CD4-positive, CD25-positive, alpha-beta regulatory T cell (primary cell): ENCODE data around the gene DGKE. TPM values are rescaled to one million over a fixed set of nuclear protein-coding genes. Genes with fewer than 3 reads are reported as not detected.

Experiments
- ATAC-seq, 2 donors: fragments of 150-1000 bp; cut with Tn5 transposase; one replicate each; pipeline ENCODE4 v1.10.0; 2021; ENCODE audit warnings: low read depth in 2 of 2, moderate number of reproducible peaks in 2 of 2, moderate library complexity in 1 of 2
- DNase-seq, 3 donors: peaks; one replicate each; pipeline versions ENCODE4 v3.0.0 to v3.0.0-alpha.2; 2012 to 2022; ENCODE audit warnings: mixed read lengths in 1 of 3
- H3K27ac ChIP-seq: one replicate; pipeline ENCODE4 v1.7.0; 2013; ENCODE audit warnings: mild to moderate bottlenecking, low read length; ENCODE audit not compliant: insufficient read depth, poor library complexity, severe bottlenecking
- H3K27me3 ChIP-seq: one replicate; pipeline ENCODE4 v1.7.0; 2013; ENCODE audit warnings: low read length; ENCODE audit not compliant: control insufficient read depth, insufficient read depth
- H3K36me3 ChIP-seq: one replicate; pipeline ENCODE4 v1.7.0; 2013; ENCODE audit warnings: mild to moderate bottlenecking, low read length, moderate library complexity; ENCODE audit not compliant: control insufficient read depth, insufficient read depth
- H3K4me1 ChIP-seq: 2 replicates; pipeline ENCODE4 v1.7.0; 2013; ENCODE audit warnings: mild to moderate bottlenecking, low read length; ENCODE audit not compliant: insufficient read depth, control insufficient read depth, poor library complexity, severe bottlenecking
- H3K4me3 ChIP-seq: one replicate; pipeline ENCODE4 v1.7.0; 2013; ENCODE audit warnings: low read depth, mild to moderate bottlenecking, low read length, moderate library complexity
- H3K9me3 ChIP-seq, 2 experiments: 1 replicate in 1 of 2; 2 replicates in 1 of 2; pipeline ENCODE4 v1.7.0; 2013; ENCODE audit warnings: low read length in 2 of 2, mild to moderate bottlenecking in 1 of 2, moderate library complexity in 1 of 2; ENCODE audit not compliant: control insufficient read depth in 2 of 2
- H3K27ac Mint-ChIP-seq, 3 donors: one replicate each; pipeline ENCODE4 v1.8.0; 2020 to 2022; ENCODE audit warnings: mild to moderate bottlenecking in 3 of 3, mixed read lengths in 3 of 3, moderate library complexity in 2 of 3
- H3K27me3 Mint-ChIP-seq: one replicate; pipeline ENCODE4 v1.8.0; 2022; ENCODE audit warnings: mild to moderate bottlenecking, mixed read lengths
- H3K36me3 Mint-ChIP-seq: one replicate; pipeline ENCODE4 v1.8.0; 2020; ENCODE audit warnings: mixed read lengths
- H3K4me1 Mint-ChIP-seq, 4 donors: one replicate each; pipeline ENCODE4 v1.8.0; 2020 to 2022; ENCODE audit warnings: mixed read lengths in 4 of 4, mild to moderate bottlenecking in 1 of 4
- H3K4me3 Mint-ChIP-seq, 4 donors: one replicate each; pipeline ENCODE4 v1.8.0; 2020 to 2022; ENCODE audit warnings: mild to moderate bottlenecking in 4 of 4, mixed read lengths in 4 of 4, moderate library complexity in 3 of 4
- H3K9me3 Mint-ChIP-seq, 7 donors: one replicate each; pipeline ENCODE4 v1.8.0; 2020 to 2022; ENCODE audit warnings: mixed read lengths in 7 of 7, mild to moderate bottlenecking in 3 of 7, moderate library complexity in 2 of 7
- polyA plus RNA-seq, 4 donors: library from polyadenylated mRNA; unstranded; fragments of 300-500 nt; fragmentation: Illumina TruSeq; gene quantifications; one replicate each; pipeline ENCODE4 v1.2.3, GENCODE V29; 2021
- total RNA-seq: library from RNA; stranded (reverse); gene quantifications from one replicate; pipeline ENCODE4 v1.2.3, GENCODE V29; 2022

DGKE gene
- total and polyA plus RNA-seq, 5 donors from 2014 or later, result 6.2 to 45.5 (median 8.0) TPM

DNA sequence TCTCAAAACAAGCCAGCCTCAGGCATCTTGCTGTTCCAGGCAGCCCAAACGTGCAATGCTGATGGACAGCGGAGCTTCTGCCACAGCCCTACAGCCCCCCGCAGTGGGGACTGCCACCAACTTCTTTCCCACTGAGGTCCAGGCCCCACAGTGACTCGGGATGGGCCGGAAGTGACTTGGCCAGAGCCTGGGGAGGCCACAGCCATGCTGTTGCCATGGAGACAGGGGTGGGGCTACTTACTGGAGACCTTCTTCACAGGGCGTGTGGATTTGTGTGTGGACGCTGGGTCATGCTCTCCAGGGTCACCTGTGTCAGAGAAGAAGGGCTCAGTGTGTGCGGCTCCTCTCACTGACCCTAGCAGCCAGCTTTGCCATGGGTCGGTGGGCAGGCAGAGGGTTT is 64.9 kb downstream of the DGKE start:
- H3K4me1 Mint-ChIP-seq, result peaks cover 0 to 13% (median 6%) of the 10 kb centered on the region in 4 donors
- no peak overlapping the region for H3K4me3 Mint-ChIP-seq
- Histone ChIP-seq H3K9me3 (no peaks in the 10 kb centered on the region), H3K4me1 (no peaks in the 10 kb centered on the region), H3K27ac (no peak overlapping the region), H3K36me3 (peaks cover 92% of the 10 kb centered on the region), H3K27me3 (no peaks in the 10 kb centered on the region), H3K4me3 (no peak overlapping the region)
- no peaks in the 10 kb centered on the region for H3K9me3 Mint-ChIP-seq
- peaks cover 54% of the 10 kb centered on the region for H3K36me3 Mint-ChIP-seq
- DNase-seq (no peak), ATAC-seq (no peak)
- no peaks in the 10 kb centered on the region for H3K27me3 Mint-ChIP-seq
- no peak overlapping the region for H3K27ac Mint-ChIP-seq

DNA sequence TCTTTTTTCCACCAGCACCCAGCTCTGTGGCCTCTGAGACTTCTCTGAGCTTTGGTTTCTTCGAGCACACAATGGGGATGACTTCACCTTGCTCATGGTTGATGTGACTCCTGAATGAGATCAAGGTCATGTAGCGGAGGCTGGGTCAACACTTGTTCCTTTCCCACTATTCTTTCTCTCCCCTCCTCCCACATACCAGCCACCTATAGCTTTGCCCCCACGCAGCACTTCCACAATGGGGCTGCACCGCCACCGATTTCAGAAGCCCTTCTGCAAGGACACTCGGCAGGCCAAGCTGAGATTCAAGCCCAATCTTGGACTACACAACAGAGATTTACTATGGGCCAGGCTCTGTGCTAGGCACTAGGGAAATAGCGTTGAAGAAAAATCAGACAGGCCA is 65.5 kb downstream of the DGKE start:
- no peaks in the 10 kb centered on the region for H3K9me3 Mint-ChIP-seq
- DNase-seq (no peak), ATAC-seq (no peak)
- H3K4me1 Mint-ChIP-seq, result peaks cover 0 to 17% (median 11%) of the 10 kb centered on the region in 4 donors
- Histone ChIP-seq H3K4me1 (no peaks in the 10 kb centered on the region), H3K27ac (no peak overlapping the region), H3K36me3 (peaks cover 96% of the 10 kb centered on the region), H3K4me3 (no peak overlapping the region), H3K9me3 (no peaks in the 10 kb centered on the region), H3K27me3 (no peaks in the 10 kb centered on the region)
- H3K27ac Mint-ChIP-seq, result peak overlapping the region in 1 of 3 donors; percentile 63
- peaks cover 58% of the 10 kb centered on the region for H3K36me3 Mint-ChIP-seq
- H3K27me3 Mint-ChIP-seq, result no peaks in the 10 kb centered on the region
- H3K4me3 Mint-ChIP-seq, result no peak overlapping the region

DNA sequence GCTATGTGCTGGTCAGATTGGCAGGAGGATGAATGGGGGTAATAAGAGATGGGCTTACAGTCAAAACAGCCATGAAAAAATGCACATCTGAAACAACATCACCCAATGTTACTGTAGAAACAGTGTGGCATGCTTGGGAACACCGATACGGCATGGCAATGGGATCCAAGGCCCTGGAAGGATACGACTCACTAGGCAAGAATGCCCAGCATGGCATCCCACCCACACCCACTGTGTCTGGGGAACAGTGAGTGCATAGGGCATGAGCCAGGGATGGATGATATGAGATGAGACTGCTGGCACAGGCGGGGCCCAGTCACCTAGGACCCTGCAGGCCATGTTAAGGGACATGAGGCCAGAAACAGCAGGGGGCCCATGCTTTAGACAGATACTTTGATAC is 68.4 kb downstream of the DGKE start:
- Mint-ChIP-seq H3K4me3 (no peak overlapping the region), H3K27ac (no peak overlapping the region), H3K27me3 (no peaks in the 10 kb centered on the region), H3K36me3 (peaks cover 69% of the 10 kb centered on the region), H3K4me1 (peaks cover 3 to 31% (median 25%) of the 10 kb centered on the region in 4 donors), H3K9me3 (peaks cover 0 to 1% (median 0%) of the 10 kb centered on the region in 7 donors)
- H3K36me3 ChIP-seq, result peaks cover 95% of the 10 kb centered on the region
- H3K4me1 ChIP-seq, result no peaks in the 10 kb centered on the region
- no peaks in the 10 kb centered on the region for H3K27me3 ChIP-seq
- DNase-seq, result no peak
- no peak for ATAC-seq
- H3K9me3 ChIP-seq, result no peaks in the 10 kb centered on the region
- H3K4me3 ChIP-seq, result no peak overlapping the region
- H3K27ac ChIP-seq, result no peak overlapping the region

DNA sequence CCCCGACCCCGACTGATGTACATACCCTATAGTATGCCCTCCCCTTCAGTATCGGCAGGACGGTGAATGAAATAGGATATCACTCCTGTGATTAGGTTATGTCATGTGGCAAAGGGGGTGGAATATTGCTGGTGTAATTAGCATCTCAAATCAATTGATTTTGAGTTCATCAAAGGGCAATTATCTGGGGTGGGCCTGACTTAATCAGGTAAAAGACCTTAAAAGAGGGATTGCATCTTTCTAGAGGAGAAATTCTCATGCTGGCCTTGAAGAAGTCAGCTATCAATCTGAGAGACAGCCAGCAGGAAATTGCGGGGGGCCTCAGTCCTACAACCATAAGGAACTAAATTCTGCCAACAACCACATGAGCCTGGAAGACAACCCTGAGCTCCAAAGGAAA is 69.6 kb downstream of the DGKE start:
- Histone ChIP-seq H3K27ac (no peak overlapping the region), H3K36me3 (peaks cover 93% of the 10 kb centered on the region), H3K27me3 (no peaks in the 10 kb centered on the region), H3K4me1 (peaks cover 4% of the 10 kb centered on the region), H3K9me3 (no peaks in the 10 kb centered on the region), H3K4me3 (no peak overlapping the region)
- H3K4me1 Mint-ChIP-seq, result peaks cover 13 to 37% (median 31%) of the 10 kb centered on the region in 4 donors
- peaks cover 68% of the 10 kb centered on the region for H3K36me3 Mint-ChIP-seq
- H3K27ac Mint-ChIP-seq, result no peak overlapping the region
- H3K9me3 Mint-ChIP-seq, result peaks cover 0 to 1% (median 0%) of the 10 kb centered on the region in 7 donors
- H3K27me3 Mint-ChIP-seq, result no peaks in the 10 kb centered on the region
- ATAC-seq (no peak), DNase-seq (no peak)
- H3K4me3 Mint-ChIP-seq, result no peak overlapping the region

- Histone ChIP-seq H3K4me1 (peaks cover 49% of the 10 kb centered on the region), H3K27me3 (no peaks in the 10 kb centered on the region), H3K4me3 (no peak overlapping the region), H3K27ac (no peak overlapping the region), H3K9me3 (no peaks in the 10 kb centered on the region), H3K36me3 (peaks cover 49% of the 10 kb centered on the region)
- DNase-seq (peak in 1 of 3 donors; percentile 79), ATAC-seq (peak; percentile 48 to 75)
- Mint-ChIP-seq H3K9me3 (peaks cover 0 to 1% (median 0%) of the 10 kb centered on the region in 7 donors), H3K27ac (peak overlapping the region; percentile 9 to 93 (median 89)), H3K36me3 (peaks cover 53% of the 10 kb centered on the region), H3K4me1 (peaks cover 18 to 70% (median 55%) of the 10 kb centered on the region in 4 donors), H3K27me3 (no peaks in the 10 kb centered on the region), H3K4me3 (peak overlapping the region in 2 of 4 donors; percentile 58 to 71)
These were observed 74.1 kb downstream of the DGKE start for GRCh38 chr17:56908001-56908542.

DNA sequence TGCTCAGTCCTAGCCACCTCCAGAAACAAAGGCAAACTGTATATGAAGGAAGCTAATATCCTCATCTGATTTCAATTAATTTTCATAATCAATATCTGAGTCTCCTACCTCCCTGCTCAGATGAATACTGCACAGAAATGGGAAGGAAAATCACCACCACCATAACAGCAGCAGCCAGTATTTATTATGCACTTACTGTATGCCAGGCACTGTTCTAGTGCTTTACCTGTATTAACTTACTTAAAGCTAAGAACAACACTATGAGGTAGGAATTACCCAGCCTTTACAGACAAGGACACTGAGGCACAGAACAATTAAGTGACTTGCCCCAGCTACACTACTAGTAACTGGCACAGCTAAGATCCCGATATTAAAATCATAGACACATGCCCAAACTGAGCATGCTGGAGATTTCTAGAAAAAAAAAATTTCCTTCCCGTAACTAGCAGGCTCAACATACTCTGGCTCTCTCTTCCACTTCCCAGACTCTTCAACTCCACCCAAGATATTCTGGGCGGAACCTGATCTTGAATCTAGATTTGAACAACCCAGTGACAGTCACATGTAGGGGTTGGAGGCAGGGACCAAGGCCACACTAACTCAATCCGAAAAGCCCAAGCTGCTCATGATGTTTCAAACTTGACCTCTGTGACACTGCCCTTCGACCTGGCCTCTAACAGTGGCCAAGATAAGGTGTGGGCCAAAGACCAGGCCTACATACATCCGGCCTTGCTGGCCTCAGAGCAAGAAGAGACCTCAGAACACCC is 76.0 kb downstream of the DGKE start:
- H3K27ac ChIP-seq, result peak overlapping the region; percentile 41
- DNase-seq, result no peak
- Mint-ChIP-seq H3K27me3 (no peaks in the 10 kb centered on the region), H3K4me1 (peaks cover 24 to 69% (median 50%) of the 10 kb centered on the region in 4 donors), H3K9me3 (no peaks in the 10 kb centered on the region), H3K4me3 (peak overlapping the region; percentile 70 to 100 (median 94)), H3K27ac (peak overlapping the region; percentile 44 to 91 (median 89)), H3K36me3 (peaks cover 37% of the 10 kb centered on the region)
- ATAC-seq, result no peak
- H3K27me3 ChIP-seq, result no peaks in the 10 kb centered on the region
- H3K4me1 ChIP-seq, result peaks cover 60% of the 10 kb centered on the region
- H3K9me3 ChIP-seq, result no peaks in the 10 kb centered on the region
- peak overlapping the region; percentile 53 for H3K4me3 ChIP-seq
- H3K36me3 ChIP-seq, result peaks cover 31% of the 10 kb centered on the region

DNA sequence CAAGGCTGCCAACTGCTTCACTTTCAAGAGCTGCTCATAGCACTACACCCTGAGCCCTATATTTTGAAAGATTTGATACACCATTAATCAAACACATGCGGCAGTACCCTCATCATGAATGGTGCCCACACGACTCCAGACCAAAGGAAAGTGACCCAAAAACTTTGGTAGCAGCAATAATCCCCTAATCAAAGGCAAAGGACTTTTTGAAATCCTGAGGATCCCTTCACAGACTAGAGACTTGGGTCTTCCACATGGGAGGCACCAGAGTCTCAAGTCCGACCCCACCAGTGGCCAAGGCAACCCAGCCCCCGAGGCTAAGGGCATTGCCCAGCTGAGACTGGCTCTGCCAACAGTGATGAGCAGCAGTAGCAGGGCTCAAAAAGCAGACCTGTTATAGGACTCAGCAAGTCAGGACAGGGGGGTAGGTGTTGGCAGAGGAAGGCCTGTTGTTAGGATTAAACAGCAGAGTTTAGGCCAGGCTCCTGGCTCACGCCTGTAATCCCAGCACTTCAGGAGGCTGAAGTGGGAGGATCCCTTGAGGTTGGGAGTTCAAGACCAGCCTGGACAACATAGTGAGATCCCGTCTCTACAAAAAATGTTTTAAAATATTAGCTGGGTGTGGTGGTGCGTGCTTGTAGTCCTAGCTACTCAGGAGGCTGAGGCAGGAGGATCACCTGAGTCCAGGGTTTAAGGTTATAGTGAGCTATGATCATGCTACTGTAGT is 76.7 kb downstream of the DGKE start:
- peaks cover 0 to 1% (median 0%) of the 10 kb centered on the region in 7 donors for H3K9me3 Mint-ChIP-seq
- H3K9me3 ChIP-seq, result no peaks in the 10 kb centered on the region
- H3K4me3 Mint-ChIP-seq, result peak overlapping the region; percentile 70 to 100 (median 94)
- peak overlapping the region; percentile 41 for H3K27ac ChIP-seq
- peaks cover 62% of the 10 kb centered on the region for H3K4me1 ChIP-seq
- peaks cover 24% of the 10 kb centered on the region for H3K36me3 ChIP-seq
- peak overlapping the region; percentile 79 to 91 (median 89) for H3K27ac Mint-ChIP-seq
- H3K27me3 Mint-ChIP-seq, result no peaks in the 10 kb centered on the region
- peak overlapping the region; percentile 53 for H3K4me3 ChIP-seq
- DNase-seq (no peak), ATAC-seq (no peak)
- peaks cover 35% of the 10 kb centered on the region for H3K36me3 Mint-ChIP-seq
- H3K4me1 Mint-ChIP-seq, result peaks cover 25 to 76% (median 54%) of the 10 kb centered on the region in 4 donors
- H3K27me3 ChIP-seq, result no peaks in the 10 kb centered on the region
